CD4-positive, alpha-beta memory T cell (primary cell): ENCODE data around the gene TTLL5. TPM values are rescaled to one million over a fixed set of nuclear protein-coding genes. Genes with fewer than 3 reads are reported as not detected.

ENCODE experiments used
- CTCF ChIA-PET: fragments of 350-600 bp; sonication (Branson Sonifier 250); formaldehyde crosslinking; loops from one replicate; lab custom pipeline; 2021; ENCODE audit warnings: inconsistent platforms; ENCODE audit not compliant: partially characterized antibody; lab: Charles Lee
- POLR2A ChIA-PET: fragments of 350-600 bp; sonication (Branson Sonifier 250); formaldehyde crosslinking; loops from one replicate; lab custom pipeline; 2021; ENCODE audit not compliant: partially characterized antibody; lab: Charles Lee
- DNase-seq, 5 donors: peaks; one replicate each; pipeline versions ENCODE4 v3.0.0 to v3.0.0-alpha.2; 2020 to 2022; ENCODE audit warnings: mixed read lengths in 1 of 5
- H3K27ac ChIP-seq: one replicate; pipeline ENCODE4 v1.7.0; 2013; ENCODE audit warnings: low read depth, low read length
- H3K27me3 ChIP-seq: 2 replicates; pipeline ENCODE4 v1.7.0; 2013; ENCODE audit warnings: mild to moderate bottlenecking, low read length, moderate library complexity; ENCODE audit not compliant: insufficient read depth
- H3K36me3 ChIP-seq: 2 replicates; pipeline ENCODE4 v1.7.0; 2013; ENCODE audit warnings: mild to moderate bottlenecking, low read length, moderate library complexity; ENCODE audit not compliant: insufficient read depth
- H3K4me1 ChIP-seq: 2 replicates; pipeline ENCODE4 v1.7.0; 2013; ENCODE audit warnings: mild to moderate bottlenecking, low read length, moderate library complexity; ENCODE audit not compliant: insufficient read depth
- H3K4me3 ChIP-seq, 2 donors: one replicate each; pipeline ENCODE4 v1.7.0; 2013; ENCODE audit warnings: low read length in 2 of 2, mild to moderate bottlenecking in 1 of 2
- H3K9me3 ChIP-seq, 2 donors: one replicate each; pipeline ENCODE4 v1.7.0; 2013; ENCODE audit warnings: low read length in 2 of 2, control low read depth in 1 of 2; ENCODE audit not compliant: control insufficient read depth in 1 of 2
- H3K27ac Mint-ChIP-seq, 7 donors: one replicate each; pipeline ENCODE4 v1.8.0; 2020 to 2021; ENCODE audit warnings: mixed read lengths in 7 of 7, mild to moderate bottlenecking in 6 of 7, inconsistent platforms in 3 of 7, moderate library complexity in 3 of 7
- H3K27me3 Mint-ChIP-seq, 2 donors: one replicate each; pipeline ENCODE4 v1.8.0; 2020 to 2021; ENCODE audit warnings: mixed read lengths in 2 of 2
- H3K36me3 Mint-ChIP-seq, 2 donors: one replicate each; pipeline ENCODE4 v1.8.0; 2020 to 2021; ENCODE audit warnings: mixed read lengths in 2 of 2, inconsistent platforms in 1 of 2, mild to moderate bottlenecking in 1 of 2
- H3K4me1 Mint-ChIP-seq, 4 donors: one replicate each; pipeline ENCODE4 v1.8.0; 2020 to 2021; ENCODE audit warnings: mixed read lengths in 4 of 4, mild to moderate bottlenecking in 1 of 4
- H3K4me3 Mint-ChIP-seq, 8 donors: one replicate each; pipeline ENCODE4 v1.8.0; 2020 to 2021; ENCODE audit warnings: mixed read lengths in 8 of 8, mild to moderate bottlenecking in 7 of 8, moderate library complexity in 6 of 8, inconsistent platforms in 3 of 8
- H3K9me3 Mint-ChIP-seq, 8 donors: one replicate each; pipeline ENCODE4 v1.8.0; 2020 to 2021; ENCODE audit warnings: mixed read lengths in 8 of 8, mild to moderate bottlenecking in 5 of 8, inconsistent platforms in 3 of 8, moderate library complexity in 1 of 8
- intact Hi-C: fragments of 100-400 bp; cut with micrococcal nuclease; formaldehyde crosslinking; loops from one replicate; pipeline ENCODE4 v1.15.1; 2023
- polyA plus RNA-seq, 2 donors: library from polyadenylated mRNA; unstranded; fragments of 300-500 nt; fragmentation: Illumina TruSeq; gene quantifications; one replicate each; pipeline ENCODE4 v1.2.3, GENCODE V29; 2021
- total RNA-seq, 2 experiments: library from RNA; stranded (reverse); gene quantifications; one replicate each; pipeline ENCODE4 v1.2.3, GENCODE V29; 2021

The TTLL5 gene
- total and polyA plus RNA-seq, 4 experiments from 2014 or later: 8.4 to 28.2 (median 20.5) TPM

DNA sequence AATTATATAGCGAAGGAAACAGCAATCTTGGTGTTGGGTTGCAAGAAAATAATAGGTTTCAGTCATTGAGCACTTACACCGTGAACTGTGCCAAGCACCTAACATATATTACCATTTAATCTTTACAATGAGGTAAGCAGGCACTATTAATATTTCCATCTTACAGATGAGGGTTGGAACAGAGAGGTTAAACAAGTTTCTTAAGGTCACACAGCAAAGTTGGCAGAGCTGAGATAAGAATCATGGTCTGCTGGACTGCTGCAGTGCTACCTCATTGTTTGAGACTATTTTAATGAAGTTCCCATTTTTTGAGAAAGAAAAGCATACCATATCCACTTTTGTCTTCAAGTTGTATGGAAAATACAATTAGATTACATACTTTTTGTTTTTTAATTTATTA lies 2.1 kb upstream of the TTLL5 start:
- Mint-ChIP-seq H3K4me3 (no peak overlapping the region), H3K27me3 (no peaks in the 10 kb centered on the region), H3K9me3 (no peaks in the 10 kb centered on the region), H3K36me3 (peaks cover 2 to 50% of the 10 kb centered on the region in 2 donors), H3K4me1 (peaks cover 13 to 49% (median 28%) of the 10 kb centered on the region in 4 donors), H3K27ac (peak overlapping the region in 4 of 7 donors; percentile 22 to 76 (median 33))
- intact Hi-C loops: no loop called here
- CTCF ChIA-PET: interaction anchor here (2.0 to 14.1 kb wide), 2 partner anchors 9 to 84 kb away, joined by 5 to 388 read pairs; partner anchors contain the start of gene FLVCR2
- H3K36me3 ChIP-seq: peaks cover 17% of the 10 kb centered on the region
- H3K4me1 ChIP-seq: peaks cover 22% of the 10 kb centered on the region
- H3K4me3 ChIP-seq: no peak overlapping the region
- POLR2A ChIA-PET: interaction anchor here (2.8 kb wide), 1 partner anchor 93 kb away, joined by 8 read pairs; no protein-coding TSS in a partner anchor
- H3K27ac ChIP-seq: no peak overlapping the region
- no peaks in the 10 kb centered on the region for H3K27me3 ChIP-seq
- DNase-seq: no peak
- H3K9me3 ChIP-seq: no peaks in the 10 kb centered on the region

DNA sequence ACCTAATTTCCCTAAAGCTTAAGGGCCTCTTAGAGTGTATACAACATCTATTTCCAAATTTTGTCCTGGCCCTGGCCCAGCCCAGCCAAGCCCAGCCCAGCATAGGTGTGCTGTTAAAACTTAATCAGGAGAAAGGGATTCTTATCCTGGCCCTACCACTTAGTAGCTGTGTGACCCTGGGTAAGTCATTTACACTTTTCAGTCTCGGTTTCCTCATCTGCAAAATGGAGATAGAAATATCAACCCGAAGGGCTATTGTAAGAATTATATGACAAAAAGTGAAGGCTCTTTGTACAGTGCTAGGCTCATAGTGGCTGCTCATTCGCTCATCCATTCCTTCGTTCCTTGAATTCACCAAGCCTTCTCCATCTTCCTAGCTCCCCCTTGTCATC lies 812 bp upstream of the TTLL5 start:
- Histone ChIP-seq H3K4me1 (peaks cover 20% of the 10 kb centered on the region), H3K27ac (peak overlapping the region; percentile 88), H3K36me3 (peaks cover 16% of the 10 kb centered on the region), H3K9me3 (no peaks in the 10 kb centered on the region), H3K27me3 (no peaks in the 10 kb centered on the region), H3K4me3 (peak overlapping the region; percentile 57 to 95)
- H3K27ac Mint-ChIP-seq: peak overlapping the region; percentile 96 to 99 (median 98)
- DNase-seq: peak in 1 of 5 donors; percentile 1
- CTCF ChIA-PET: interaction anchor here (0.8 to 14.1 kb wide), 4 partner anchors 9 to 99 kb away, joined by 3 to 388 read pairs (median 7); partner anchors contain the start of gene FLVCR2
- peaks cover 0 to 37% of the 10 kb centered on the region in 2 donors for H3K36me3 Mint-ChIP-seq
- POLR2A ChIA-PET: interaction anchor here (0.8 to 2.8 kb wide), 9 partner anchors 82 to 534 kb away, joined by 3 to 14 read pairs (median 7); partner anchors contain the start of genes BATF, FLVCR2, NEK9 and TGFB3
- peak overlapping the region; percentile 93 to 99 (median 96) for H3K4me3 Mint-ChIP-seq
- H3K9me3 Mint-ChIP-seq: no peaks in the 10 kb centered on the region
- intact Hi-C loops: loop anchor here (2.0 to 10.0 kb wide), 7 partner anchors 145 to 1357 kb away; partner anchors contain the start of genes ABCD4, GPATCH2L, IFT43 and ISCA2
- no peaks in the 10 kb centered on the region for H3K27me3 Mint-ChIP-seq
- peaks cover 12 to 44% (median 28%) of the 10 kb centered on the region in 4 donors for H3K4me1 Mint-ChIP-seq

DNA sequence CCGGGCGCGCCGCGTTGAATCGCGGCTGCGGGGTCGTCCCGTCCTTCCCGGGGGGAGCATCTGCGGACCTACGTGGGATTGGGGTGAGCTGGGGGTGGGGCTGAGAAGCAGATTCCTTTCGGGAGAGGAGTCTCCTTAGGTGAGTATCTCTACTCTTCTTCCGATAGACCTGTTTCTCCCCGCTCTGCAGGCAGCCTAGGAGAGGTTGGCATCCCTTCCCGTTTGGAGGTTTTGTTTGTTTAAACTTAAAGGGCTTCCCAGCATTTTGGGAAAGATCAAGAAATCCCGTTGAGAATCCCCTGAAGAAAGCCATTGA lies 411 bp downstream of the TTLL5 start:
- ChIA-PET CTCF (interaction anchor here (1.8 to 14.1 kb wide), 2 partner anchors 10 to 86 kb away, joined by 10 to 388 read pairs; partner anchors contain the start of gene FLVCR2), POLR2A (interaction anchor here (0.6 to 2.8 kb wide), 9 partner anchors 83 to 1043 kb away, joined by 3 to 14 read pairs (median 5); partner anchors contain the start of genes BATF, FLVCR2 and TGFB3)
- Mint-ChIP-seq H3K27ac (peak overlapping the region; percentile 96 to 99 (median 98)), H3K27me3 (no peaks in the 10 kb centered on the region), H3K36me3 (peaks cover 2 to 29% of the 10 kb centered on the region in 2 donors), H3K4me3 (peak overlapping the region; percentile 93 to 99 (median 96)), H3K9me3 (no peaks in the 10 kb centered on the region), H3K4me1 (peaks cover 12 to 44% (median 28%) of the 10 kb centered on the region in 4 donors)
- peak overlapping the region; percentile 92 to 95 for H3K4me3 ChIP-seq
- DNase-seq: no peak
- H3K27me3 ChIP-seq: no peaks in the 10 kb centered on the region
- peaks cover 20% of the 10 kb centered on the region for H3K4me1 ChIP-seq
- intact Hi-C loops: loop anchor here (1.0 to 10.0 kb wide), 9 partner anchors 139 to 1359 kb away; partner anchors contain the start of genes ABCD4, BATF, GPATCH2L and IFT43
- H3K27ac ChIP-seq: peak overlapping the region; percentile 88
- no peaks in the 10 kb centered on the region for H3K9me3 ChIP-seq
- H3K36me3 ChIP-seq: peaks cover 9% of the 10 kb centered on the region

DNA sequence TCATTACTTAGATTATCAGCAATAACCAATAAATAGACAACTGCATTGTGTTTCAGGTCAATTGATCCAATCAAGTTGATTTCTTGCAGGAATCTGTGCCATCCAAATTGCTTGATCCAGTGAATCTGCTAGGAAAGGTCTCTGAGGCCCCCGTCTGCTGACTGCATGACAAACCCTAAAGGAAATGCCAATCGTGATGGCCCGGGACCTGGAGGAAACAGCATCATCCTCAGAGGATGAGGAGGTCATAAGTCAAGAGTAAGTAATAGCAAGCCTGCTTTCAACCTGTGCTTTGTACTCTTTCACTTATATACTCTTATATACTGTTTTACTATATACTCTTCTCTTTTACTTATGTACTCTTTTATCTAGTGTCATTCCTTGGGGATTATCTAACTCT lies 1.9 kb downstream of the TTLL5 start:
- Mint-ChIP-seq H3K4me3 (peak overlapping the region; percentile 31 to 81 (median 49)), H3K27ac (peak overlapping the region in 4 of 7 donors; percentile 16 to 96 (median 60)), H3K9me3 (no peaks in the 10 kb centered on the region), H3K4me1 (peaks cover 10 to 39% (median 26%) of the 10 kb centered on the region in 4 donors), H3K36me3 (peaks cover 5 to 26% of the 10 kb centered on the region in 2 donors), H3K27me3 (no peaks in the 10 kb centered on the region)
- Histone ChIP-seq H3K27ac (no peak overlapping the region), H3K4me1 (peaks cover 17% of the 10 kb centered on the region), H3K36me3 (no peaks in the 10 kb centered on the region), H3K4me3 (no peak overlapping the region), H3K27me3 (no peaks in the 10 kb centered on the region), H3K9me3 (no peaks in the 10 kb centered on the region)
- ChIA-PET POLR2A (no interaction called here), CTCF (interaction anchor here (1.6 to 2.9 kb wide), 2 partner anchors 9 to 46 kb away, joined by 4 to 19 read pairs; no protein-coding TSS in a partner anchor)
- DNase-seq: no peak
- intact Hi-C loops: loop anchor here (5.0 to 10.0 kb wide), 3 partner anchors 324 to 1048 kb away; partner anchors contain the start of genes IFT43, LTBP2 and NEK9

DNA sequence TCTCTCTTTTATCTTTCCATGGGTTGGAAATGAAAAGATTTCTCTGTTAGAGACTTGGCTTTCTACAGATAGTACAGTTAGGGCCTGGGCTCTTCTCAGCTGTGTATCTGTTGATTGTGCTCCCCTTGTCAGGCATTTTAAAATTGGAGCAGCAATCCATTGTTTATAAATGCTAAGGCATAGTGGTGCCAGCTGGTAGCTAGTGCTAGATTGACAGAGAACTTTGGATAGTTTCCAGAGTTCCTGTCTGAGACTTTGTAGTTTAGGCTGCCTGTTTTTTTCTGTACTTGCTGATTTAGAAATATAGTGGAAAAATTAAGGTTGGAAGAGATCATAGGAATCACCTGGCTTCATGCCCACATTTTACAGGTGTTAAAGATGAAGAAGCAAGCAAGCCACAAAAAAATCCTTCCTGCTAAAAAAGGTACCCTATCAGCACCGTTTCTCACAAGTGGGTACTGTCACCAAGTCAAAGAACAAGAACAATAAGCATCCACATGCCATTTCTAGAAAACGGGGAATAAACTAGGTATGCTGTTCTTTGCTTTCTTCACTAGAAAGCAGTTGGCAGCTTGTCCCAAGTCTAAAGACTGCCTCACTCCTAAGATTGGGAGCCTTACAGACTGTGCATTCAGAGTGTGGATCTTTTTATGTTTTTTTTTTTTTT lies 6.2 kb downstream of the TTLL5 start:
- Histone ChIP-seq H3K4me1 (no peaks in the 10 kb centered on the region), H3K27ac (no peak overlapping the region), H3K36me3 (no peaks in the 10 kb centered on the region), H3K27me3 (no peaks in the 10 kb centered on the region), H3K4me3 (no peak overlapping the region), H3K9me3 (no peaks in the 10 kb centered on the region)
- CTCF ChIA-PET: interaction anchor here (1.1 kb wide), 1 partner anchor 10 kb away, joined by 4 read pairs; no protein-coding TSS in a partner anchor
- no peak overlapping the region for H3K4me3 Mint-ChIP-seq
- no peak for DNase-seq
- no peaks in the 10 kb centered on the region for H3K27me3 Mint-ChIP-seq
- H3K27ac Mint-ChIP-seq: no peak overlapping the region
- POLR2A ChIA-PET: no interaction called here
- intact Hi-C loops: loop anchor here (10.0 kb wide), 1 partner anchor 1052 kb away; the partner anchor contains the start of gene LTBP2
- peaks cover 36 to 39% of the 10 kb centered on the region in 2 donors for H3K36me3 Mint-ChIP-seq
- H3K9me3 Mint-ChIP-seq: no peaks in the 10 kb centered on the region
- H3K4me1 Mint-ChIP-seq: peaks cover 0 to 8% (median 4%) of the 10 kb centered on the region in 4 donors

DNA sequence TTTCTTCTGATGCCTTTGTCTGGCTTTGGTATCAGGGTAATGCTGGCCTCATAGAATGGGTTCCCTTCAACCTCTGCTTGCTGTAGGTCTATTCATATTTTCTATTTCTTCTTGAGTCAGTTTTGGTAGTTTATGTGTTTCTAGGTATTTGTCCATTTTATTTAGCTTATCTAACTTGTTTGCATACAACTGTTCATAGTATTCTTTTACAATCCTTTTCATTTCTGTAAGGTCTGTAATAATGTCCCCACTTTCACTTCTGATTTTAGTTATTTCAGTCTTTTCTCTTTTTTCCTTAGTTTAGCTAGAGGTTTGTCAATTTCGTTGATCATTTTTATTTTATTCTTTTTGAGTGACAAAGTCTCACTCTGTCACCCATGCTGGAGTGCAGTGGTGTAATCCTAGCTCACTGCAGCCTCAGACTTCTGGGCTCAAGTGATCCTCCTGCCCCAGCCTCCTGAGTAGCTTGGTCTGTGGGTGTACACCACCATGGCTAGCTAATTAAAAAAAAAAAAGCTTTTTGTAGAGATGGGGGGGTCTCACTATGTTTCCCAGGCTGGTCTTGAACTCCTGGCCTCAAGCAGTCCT lies 11.7 kb downstream of the TTLL5 start:
- Histone ChIP-seq H3K27me3 (no peaks in the 10 kb centered on the region), H3K4me3 (no peak overlapping the region), H3K36me3 (no peaks in the 10 kb centered on the region), H3K4me1 (no peaks in the 10 kb centered on the region), H3K27ac (no peak overlapping the region), H3K9me3 (no peaks in the 10 kb centered on the region)
- intact Hi-C loops: no loop called here
- POLR2A ChIA-PET: no interaction called here
- H3K4me3 Mint-ChIP-seq: no peak overlapping the region
- H3K4me1 Mint-ChIP-seq: peaks cover 0 to 5% (median 3%) of the 10 kb centered on the region in 4 donors
- peaks cover 48 to 53% of the 10 kb centered on the region in 2 donors for H3K36me3 Mint-ChIP-seq
- DNase-seq: no peak
- H3K27ac Mint-ChIP-seq: no peak overlapping the region
- no peaks in the 10 kb centered on the region for H3K27me3 Mint-ChIP-seq
- peaks cover 0 to 4% (median 2%) of the 10 kb centered on the region in 8 donors for H3K9me3 Mint-ChIP-seq
- CTCF ChIA-PET: interaction anchor here (1.1 to 3.5 kb wide), 2 partner anchors 18 to 95 kb away, joined by 5 to 15 read pairs; no protein-coding TSS in a partner anchor
